ENCODE data around the gene BRD3.

DNA sequence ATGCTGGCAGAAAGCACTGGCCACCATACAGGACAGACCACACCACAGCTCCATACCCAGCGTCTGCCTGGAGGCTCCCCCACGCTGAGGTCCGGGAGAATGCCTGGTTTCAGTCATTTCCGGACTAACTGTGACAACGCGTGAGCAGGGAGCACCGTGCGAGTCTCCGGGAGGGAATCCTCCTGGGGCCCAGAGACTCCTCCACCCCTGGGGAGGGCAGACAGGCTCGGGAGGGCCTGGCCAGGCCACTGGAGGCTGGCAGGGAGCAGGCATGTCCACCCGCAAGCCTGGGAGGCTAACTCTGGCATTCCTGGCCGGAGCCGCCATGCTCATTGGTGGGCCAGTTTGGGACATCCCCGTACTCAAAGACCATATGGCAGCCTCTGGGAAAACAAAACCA is 36.0 kb downstream of the BRD3 start:
- TF ChIP-seq, protein P1, sequence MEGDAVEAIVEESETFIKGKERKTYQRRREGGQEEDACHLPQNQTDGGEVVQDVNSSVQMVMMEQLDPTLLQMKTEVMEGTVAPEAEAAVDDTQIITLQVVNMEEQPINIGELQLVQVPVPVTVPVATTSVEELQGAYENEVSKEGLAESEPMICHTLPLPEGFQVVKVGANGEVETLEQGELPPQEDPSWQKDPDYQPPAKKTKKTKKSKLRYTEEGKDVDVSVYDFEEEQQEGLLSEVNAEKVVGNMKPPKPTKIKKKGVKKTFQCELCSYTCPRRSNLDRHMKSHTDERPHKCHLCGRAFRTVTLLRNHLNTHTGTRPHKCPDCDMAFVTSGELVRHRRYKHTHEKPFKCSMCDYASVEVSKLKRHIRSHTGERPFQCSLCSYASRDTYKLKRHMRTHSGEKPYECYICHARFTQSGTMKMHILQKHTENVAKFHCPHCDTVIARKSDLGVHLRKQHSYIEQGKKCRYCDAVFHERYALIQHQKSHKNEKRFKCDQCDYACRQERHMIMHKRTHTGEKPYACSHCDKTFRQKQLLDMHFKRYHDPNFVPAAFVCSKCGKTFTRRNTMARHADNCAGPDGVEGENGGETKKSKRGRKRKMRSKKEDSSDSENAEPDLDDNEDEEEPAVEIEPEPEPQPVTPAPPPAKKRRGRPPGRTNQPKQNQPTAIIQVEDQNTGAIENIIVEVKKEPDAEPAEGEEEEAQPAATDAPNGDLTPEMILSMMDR (IDR thresholded peaks at IDR 0.05 in 4 of 5, conservative IDR thresholded peaks at IDR 0.05 in 1 of 5), result no peak
- no peak for TF ChIP-seq POLR2A (IDR thresholded peaks at IDR 0.05)
